Measurements from ENCODE around the gene IL36RN. TPM values are rescaled to one million over a fixed set of nuclear protein-coding genes. Genes with fewer than 3 reads are reported as not detected.

Gene IL36RN
- total and polyA plus RNA-seq, 4 donors, result not detected

DNA sequence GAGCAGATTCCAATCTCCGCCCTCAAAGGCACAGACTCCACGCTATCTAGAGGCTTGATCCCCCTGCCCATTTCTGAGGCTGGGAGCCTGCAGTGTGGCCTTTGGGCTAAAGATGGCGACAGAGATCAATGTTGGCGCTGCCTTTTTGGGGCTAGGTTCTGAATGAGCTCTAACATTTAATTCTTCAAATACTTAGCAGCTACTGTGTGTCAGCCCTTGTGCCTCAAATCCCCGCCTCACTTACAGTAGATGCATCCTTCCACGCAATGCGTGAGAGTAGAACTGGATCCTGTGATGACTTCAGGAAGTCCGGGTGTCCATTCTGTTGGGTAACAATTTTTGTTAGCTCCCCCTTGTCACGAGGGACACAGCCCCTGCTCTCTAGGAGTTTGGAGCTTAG lies 21.1 kb downstream of the IL36RN start:
- 43% methylated on average over 9 of the region's 9 CpGs for WGBS
- H3K9me3 ChIP-seq (ENCODE audit: control insufficient read depth in 4 of 4, low read length in 3 of 4), result no peaks in the 10 kb centered on the region
- H3K27ac ChIP-seq (ENCODE audit: low read depth in 1 of 2, low read length in 2 of 2), result no peak overlapping the region
- no peaks in the 10 kb centered on the region for H3K36me3 ChIP-seq (ENCODE audit: control insufficient read depth in 4 of 4, insufficient read depth in 3 of 4, low read depth in 1 of 4, low read length in 3 of 4)
- H3K4me3 ChIP-seq (ENCODE audit: low read depth in 1 of 3, low read length in 3 of 3), result no peak overlapping the region
- no peaks in the 10 kb centered on the region for H3K27me3 ChIP-seq (ENCODE audit: control insufficient read depth in 4 of 4, insufficient read depth in 4 of 4, low read length in 3 of 4)
- H3K4me1 ChIP-seq (ENCODE audit: control insufficient read depth in 4 of 4, insufficient read depth in 4 of 4, low read length in 3 of 4), result peaks cover 2 to 20% (median 9%) of the 10 kb centered on the region in 4 donors
- DNase-seq (ENCODE audit: low spot score), result peak; percentile 54
- H3K9ac ChIP-seq (ENCODE audit: low read depth in 1 of 2, low read length in 2 of 2), result no peak overlapping the region
- TF ChIP-seq RAD21 (IDR thresholded peaks at IDR 0.05) (peak; percentile 89 to 90), YY1 (IDR thresholded peaks at IDR 0.05) (peak; percentile 44), GABPA (IDR thresholded peaks at IDR 0.05 in 1 of 2, conservative IDR thresholded peaks at IDR 0.05 in 1 of 2) (no peak), RXRA (IDR thresholded peaks at IDR 0.05) (no peak), FOXA2 (IDR thresholded peaks at IDR 0.05) (no peak), NR2F2 (IDR thresholded peaks at IDR 0.05) (no peak)
- TF ChIP-seq, protein P1, sequence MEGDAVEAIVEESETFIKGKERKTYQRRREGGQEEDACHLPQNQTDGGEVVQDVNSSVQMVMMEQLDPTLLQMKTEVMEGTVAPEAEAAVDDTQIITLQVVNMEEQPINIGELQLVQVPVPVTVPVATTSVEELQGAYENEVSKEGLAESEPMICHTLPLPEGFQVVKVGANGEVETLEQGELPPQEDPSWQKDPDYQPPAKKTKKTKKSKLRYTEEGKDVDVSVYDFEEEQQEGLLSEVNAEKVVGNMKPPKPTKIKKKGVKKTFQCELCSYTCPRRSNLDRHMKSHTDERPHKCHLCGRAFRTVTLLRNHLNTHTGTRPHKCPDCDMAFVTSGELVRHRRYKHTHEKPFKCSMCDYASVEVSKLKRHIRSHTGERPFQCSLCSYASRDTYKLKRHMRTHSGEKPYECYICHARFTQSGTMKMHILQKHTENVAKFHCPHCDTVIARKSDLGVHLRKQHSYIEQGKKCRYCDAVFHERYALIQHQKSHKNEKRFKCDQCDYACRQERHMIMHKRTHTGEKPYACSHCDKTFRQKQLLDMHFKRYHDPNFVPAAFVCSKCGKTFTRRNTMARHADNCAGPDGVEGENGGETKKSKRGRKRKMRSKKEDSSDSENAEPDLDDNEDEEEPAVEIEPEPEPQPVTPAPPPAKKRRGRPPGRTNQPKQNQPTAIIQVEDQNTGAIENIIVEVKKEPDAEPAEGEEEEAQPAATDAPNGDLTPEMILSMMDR (IDR thresholded peaks at IDR 0.05; ENCODE audit: low read depth, low read length, missing input control), result peak; percentile 83

DNA sequence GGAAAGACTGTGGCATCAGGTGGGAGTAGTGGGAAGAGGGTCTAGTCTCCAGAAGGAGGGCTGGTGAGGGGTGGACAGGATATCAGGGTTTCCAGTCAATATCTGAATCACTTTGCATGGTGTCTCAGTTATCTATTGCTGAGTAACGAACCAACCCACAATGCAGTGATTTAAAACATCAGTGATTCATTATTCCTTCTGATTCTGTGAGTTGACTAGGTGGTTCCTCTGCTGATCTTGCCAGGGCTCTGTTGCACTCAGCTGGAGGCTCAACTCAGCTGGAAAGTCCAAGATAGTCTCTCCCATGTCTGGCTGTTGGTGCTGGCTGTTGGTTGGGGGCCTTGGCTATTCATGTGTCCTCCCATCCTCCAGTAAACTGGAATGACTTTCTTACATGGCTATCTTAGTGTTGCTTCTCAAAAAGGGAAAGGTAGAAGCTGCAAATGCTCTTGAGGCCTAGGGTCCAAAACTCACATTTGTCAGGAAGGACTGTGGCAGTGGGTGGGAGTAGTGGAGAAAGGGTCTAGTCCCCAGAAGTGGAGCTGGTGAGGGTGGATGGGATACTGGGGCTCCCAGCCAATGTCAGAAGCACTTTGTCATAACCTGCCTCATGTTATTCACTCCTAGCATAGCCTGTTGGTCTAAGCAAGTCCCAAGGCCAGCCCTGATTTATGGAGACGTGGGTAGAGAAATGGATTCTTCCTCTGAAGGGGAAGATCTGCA lies 22.7 kb downstream of the IL36RN start:
- TF ChIP-seq YY1 (IDR thresholded peaks at IDR 0.05) (no peak), RAD21 (IDR thresholded peaks at IDR 0.05) (no peak), HNF4G (IDR thresholded peaks at IDR 0.05) (no peak), RXRA (IDR thresholded peaks at IDR 0.05) (no peak), JUND (IDR thresholded peaks at IDR 0.05) (no peak), FOXA2 (IDR thresholded peaks at IDR 0.05) (no peak), TAF1 (conservative IDR thresholded peaks at IDR 0.05) (no peak), FOXA1 (IDR thresholded peaks at IDR 0.05) (no peak), SP1 (IDR thresholded peaks at IDR 0.05) (no peak), EGR1 (IDR thresholded peaks at IDR 0.05; ENCODE audit: low read depth in 2 of 2) (no peak), NR2F2 (IDR thresholded peaks at IDR 0.05) (no peak), HNF4A (conservative IDR thresholded peaks at IDR 0.05) (no peak)
- TF ChIP-seq, protein P2, sequence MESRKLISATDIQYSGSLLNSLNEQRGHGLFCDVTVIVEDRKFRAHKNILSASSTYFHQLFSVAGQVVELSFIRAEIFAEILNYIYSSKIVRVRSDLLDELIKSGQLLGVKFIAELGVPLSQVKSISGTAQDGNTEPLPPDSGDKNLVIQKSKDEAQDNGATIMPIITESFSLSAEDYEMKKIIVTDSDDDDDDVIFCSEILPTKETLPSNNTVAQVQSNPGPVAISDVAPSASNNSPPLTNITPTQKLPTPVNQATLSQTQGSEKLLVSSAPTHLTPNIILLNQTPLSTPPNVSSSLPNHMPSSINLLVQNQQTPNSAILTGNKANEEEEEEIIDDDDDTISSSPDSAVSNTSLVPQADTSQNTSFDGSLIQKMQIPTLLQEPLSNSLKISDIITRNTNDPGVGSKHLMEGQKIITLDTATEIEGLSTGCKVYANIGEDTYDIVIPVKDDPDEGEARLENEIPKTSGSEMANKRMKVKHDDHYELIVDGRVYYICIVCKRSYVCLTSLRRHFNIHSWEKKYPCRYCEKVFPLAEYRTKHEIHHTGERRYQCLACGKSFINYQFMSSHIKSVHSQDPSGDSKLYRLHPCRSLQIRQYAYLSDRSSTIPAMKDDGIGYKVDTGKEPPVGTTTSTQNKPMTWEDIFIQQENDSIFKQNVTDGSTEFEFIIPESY (IDR thresholded peaks at IDR 0.05), result no peak
- TF ChIP-seq, protein P3, sequence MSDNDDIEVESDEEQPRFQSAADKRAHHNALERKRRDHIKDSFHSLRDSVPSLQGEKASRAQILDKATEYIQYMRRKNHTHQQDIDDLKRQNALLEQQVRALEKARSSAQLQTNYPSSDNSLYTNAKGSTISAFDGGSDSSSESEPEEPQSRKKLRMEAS (IDR thresholded peaks at IDR 0.05), result no peak
- TF ChIP-seq, protein P4, sequence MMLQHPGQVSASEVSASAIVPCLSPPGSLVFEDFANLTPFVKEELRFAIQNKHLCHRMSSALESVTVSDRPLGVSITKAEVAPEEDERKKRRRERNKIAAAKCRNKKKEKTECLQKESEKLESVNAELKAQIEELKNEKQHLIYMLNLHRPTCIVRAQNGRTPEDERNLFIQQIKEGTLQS (IDR thresholded peaks at IDR 0.05), result no peak
- TF ChIP-seq, protein P1 (IDR thresholded peaks at IDR 0.05; ENCODE audit: low read depth, low read length, missing input control), result no peak
- TF ChIP-seq, protein P5, sequence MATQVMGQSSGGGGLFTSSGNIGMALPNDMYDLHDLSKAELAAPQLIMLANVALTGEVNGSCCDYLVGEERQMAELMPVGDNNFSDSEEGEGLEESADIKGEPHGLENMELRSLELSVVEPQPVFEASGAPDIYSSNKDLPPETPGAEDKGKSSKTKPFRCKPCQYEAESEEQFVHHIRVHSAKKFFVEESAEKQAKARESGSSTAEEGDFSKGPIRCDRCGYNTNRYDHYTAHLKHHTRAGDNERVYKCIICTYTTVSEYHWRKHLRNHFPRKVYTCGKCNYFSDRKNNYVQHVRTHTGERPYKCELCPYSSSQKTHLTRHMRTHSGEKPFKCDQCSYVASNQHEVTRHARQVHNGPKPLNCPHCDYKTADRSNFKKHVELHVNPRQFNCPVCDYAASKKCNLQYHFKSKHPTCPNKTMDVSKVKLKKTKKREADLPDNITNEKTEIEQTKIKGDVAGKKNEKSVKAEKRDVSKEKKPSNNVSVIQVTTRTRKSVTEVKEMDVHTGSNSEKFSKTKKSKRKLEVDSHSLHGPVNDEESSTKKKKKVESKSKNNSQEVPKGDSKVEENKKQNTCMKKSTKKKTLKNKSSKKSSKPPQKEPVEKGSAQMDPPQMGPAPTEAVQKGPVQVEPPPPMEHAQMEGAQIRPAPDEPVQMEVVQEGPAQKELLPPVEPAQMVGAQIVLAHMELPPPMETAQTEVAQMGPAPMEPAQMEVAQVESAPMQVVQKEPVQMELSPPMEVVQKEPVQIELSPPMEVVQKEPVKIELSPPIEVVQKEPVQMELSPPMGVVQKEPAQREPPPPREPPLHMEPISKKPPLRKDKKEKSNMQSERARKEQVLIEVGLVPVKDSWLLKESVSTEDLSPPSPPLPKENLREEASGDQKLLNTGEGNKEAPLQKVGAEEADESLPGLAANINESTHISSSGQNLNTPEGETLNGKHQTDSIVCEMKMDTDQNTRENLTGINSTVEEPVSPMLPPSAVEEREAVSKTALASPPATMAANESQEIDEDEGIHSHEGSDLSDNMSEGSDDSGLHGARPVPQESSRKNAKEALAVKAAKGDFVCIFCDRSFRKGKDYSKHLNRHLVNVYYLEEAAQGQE (IDR thresholded peaks at IDR 0.05), result no peak
- H3K4me3 ChIP-seq (ENCODE audit: low read depth in 1 of 3, low read length in 3 of 3), result no peak overlapping the region

More for the DNA sequence above, 22.7 kb downstream of the IL36RN start:
- Histone ChIP-seq H3K9ac (ENCODE audit: low read depth in 1 of 2, low read length in 2 of 2) (no peak overlapping the region), H3K9me3 (ENCODE audit: control insufficient read depth in 4 of 4, low read length in 3 of 4) (no peaks in the 10 kb centered on the region), H3K36me3 (ENCODE audit: control insufficient read depth in 4 of 4, insufficient read depth in 3 of 4, low read depth in 1 of 4, low read length in 3 of 4) (no peaks in the 10 kb centered on the region), H3K4me1 (ENCODE audit: control insufficient read depth in 4 of 4, insufficient read depth in 4 of 4, low read length in 3 of 4) (peaks cover 2 to 20% (median 9%) of the 10 kb centered on the region in 4 donors), H3K27me3 (ENCODE audit: control insufficient read depth in 4 of 4, insufficient read depth in 4 of 4, low read length in 3 of 4) (no peaks in the 10 kb centered on the region), H3K27ac (ENCODE audit: low read depth in 1 of 2, low read length in 2 of 2) (no peak overlapping the region)
- 90% methylated on average over 2 of the region's 2 CpGs for WGBS
- no peak for DNase-seq (ENCODE audit: low spot score)

Measured in liver (tissue), 9 donors.